Thymus (tissue), 14 donors: ENCODE results near the gene DEFB131A. TPM values are rescaled to one million over a fixed set of nuclear protein-coding genes. Genes with fewer than 3 reads are reported as not detected.
"Not testable (repeated sequence)": the region's sequence is repeated elsewhere in the genome, so short reads cannot be mapped to it uniquely, and the experiment has no call there.

ENCODE experiments used
- DNase-seq, 9 donors: peaks; one replicate each; pipeline ENCODE4 v3.0.0-alpha.2; 2013; ENCODE audit warnings: low spot score in 9 of 9, low read depth in 6 of 9, missing footprints in 1 of 9
- H3K27ac ChIP-seq, 2 donors: one replicate each; pipeline ENCODE4 v1.5.1; 2013; ENCODE audit warnings: control low read depth in 1 of 2, low read depth in 1 of 2, low read length in 1 of 2, mild to moderate bottlenecking in 1 of 2, moderate library complexity in 1 of 2
- H3K27me3 ChIP-seq, 2 donors: one replicate each; pipeline ENCODE4 v1.5.1; 2013; ENCODE audit warnings: low read length in 1 of 2; ENCODE audit not compliant: control insufficient read depth in 2 of 2, insufficient read depth in 1 of 2
- H3K36me3 ChIP-seq, 2 donors: one replicate each; pipeline ENCODE4 v1.5.1; 2013; ENCODE audit warnings: low read length in 1 of 2, mild to moderate bottlenecking in 1 of 2, moderate library complexity in 1 of 2; ENCODE audit not compliant: control insufficient read depth in 2 of 2, insufficient read depth in 2 of 2
- H3K4me1 ChIP-seq, 2 donors: one replicate each; pipeline ENCODE4 v1.5.1; 2013; ENCODE audit warnings: low read length in 2 of 2; ENCODE audit not compliant: control insufficient read depth in 2 of 2, insufficient read depth in 2 of 2
- H3K4me3 ChIP-seq, 2 donors: one replicate each; pipeline ENCODE4 v1.5.1; 2013; ENCODE audit warnings: low read length in 2 of 2, control low read depth in 1 of 2, mild to moderate bottlenecking in 1 of 2
- H3K9me3 ChIP-seq, 2 donors: one replicate each; pipeline ENCODE4 v1.5.1; 2013; ENCODE audit warnings: low read length in 1 of 2, mild to moderate bottlenecking in 1 of 2; ENCODE audit not compliant: control insufficient read depth in 2 of 2, insufficient read depth in 1 of 2
- WGBS: extraction: QIAGEN DNeasy Blood & Tissue Kit; methylation state at CpG from one replicate; pipeline ENCODE4 v1.1.7; 2013; 5-methylcytosine and 5-hydroxymethylcytosine counted together
- long read RNA-seq, 10 donors: transcript quantifications; one replicate each; lab custom pipeline, GENCODE V29; 2026
- polyA plus RNA-seq: library from polyadenylated mRNA; stranded (reverse); fragments of 200-250 nt; gene quantifications from one replicate; pipeline ENCODE4 v1.2.3, GENCODE V29; 2013
- total RNA-seq: library from RNA; stranded (reverse); fragments of 120-200 nt; gene quantifications from one replicate; pipeline ENCODE4 v1.2.4, GENCODE V29; 2013
- donor health status: healthy.

The DEFB131A gene
- not detected for total RNA-seq
- polyA plus RNA-seq, result not detected
- long read RNA-seq, donor 1, result 0 reads
- long read RNA-seq, donor 2, result 0 reads
- long read RNA-seq, donor 3, result 0 reads
- long read RNA-seq, donor 4, result 0 reads
- long read RNA-seq, donor 5, result 0 reads
- long read RNA-seq, donor 6, result 0 reads
- long read RNA-seq, donor 7, result 0 reads
- long read RNA-seq, donor 8, result 0 reads
- long read RNA-seq, donor 9, result 0 reads
- long read RNA-seq, donor 10, result 0 reads

- H3K36me3 ChIP-seq, H3K4me1 ChIP-seq: not testable (repeated sequence)
- WGBS, result 86% methylated on average over 3 of the region's 3 CpGs
These were observed at the start of gene DEFB131A for GRCh38 chr4:9444114-9444513. Gene DEFB131A (plus strand): TSS chr4:9444414. CDS start chr4:9444534, 120 bp downstream.

GRCh38 chr4:9405774-9406173 is 38.4 kb upstream of the DEFB131A start:
- WGBS, result 96% methylated on average over 2 of the region's 2 CpGs
- not testable (repeated sequence) for H3K9me3 ChIP-seq, H3K27ac ChIP-seq, H3K4me3 ChIP-seq, H3K27me3 ChIP-seq, DNase-seq, H3K36me3 ChIP-seq, H3K4me1 ChIP-seq

More at GRCh38 chr4:9444114-9444513, at the start of gene DEFB131A:
- H3K4me3 ChIP-seq, H3K27me3 ChIP-seq, H3K9me3 ChIP-seq, H3K27ac ChIP-seq, DNase-seq: not testable (repeated sequence)

- not testable (repeated sequence) for DNase-seq, H3K4me1 ChIP-seq, H3K4me3 ChIP-seq, H3K9me3 ChIP-seq, H3K36me3 ChIP-seq, H3K27me3 ChIP-seq, H3K27ac ChIP-seq
- WGBS, result 89% methylated on average over 3 of the region's 3 CpGs
These were observed 37.7 kb upstream of the DEFB131A start for GRCh38 chr4:9406491-9406890.

GRCh38 chr4:9409793-9410192 is 34.4 kb upstream of the DEFB131A start:
- no peak for DNase-seq
- no peaks in the 10 kb centered on the region for H3K36me3 ChIP-seq
- WGBS, result 95% methylated on average over 13 of the region's 13 CpGs
- no peaks in the 10 kb centered on the region for H3K4me1 ChIP-seq
- H3K27ac ChIP-seq, result no peak overlapping the region
- H3K4me3 ChIP-seq, result no peak overlapping the region
- no peaks in the 10 kb centered on the region for H3K27me3 ChIP-seq
- no peaks in the 10 kb centered on the region for H3K9me3 ChIP-seq

GRCh38 chr4:9421884-9422455 is 22.2 kb upstream of the DEFB131A start:
- H3K27ac ChIP-seq, H3K4me1 ChIP-seq, H3K27me3 ChIP-seq, DNase-seq, H3K36me3 ChIP-seq, H3K9me3 ChIP-seq, H3K4me3 ChIP-seq: not testable (repeated sequence)
- WGBS, result 55% methylated on average over 6 of the region's 6 CpGs

- 73% methylated on average over 1 of the region's 1 CpG for WGBS
- H3K9me3 ChIP-seq, H3K27ac ChIP-seq: not testable (repeated sequence)
These were observed 18.3 kb upstream of the DEFB131A start for GRCh38 chr4:9425916-9426315.

GRCh38 chr4:9430061-9430460 is 14.2 kb upstream of the DEFB131A start:
- DNase-seq, result not testable (repeated sequence)

More at GRCh38 chr4:9425916-9426315, 18.3 kb upstream of the DEFB131A start:
- DNase-seq, H3K36me3 ChIP-seq, H3K4me1 ChIP-seq, H3K4me3 ChIP-seq, H3K27me3 ChIP-seq: not testable (repeated sequence)

GRCh38 chr4:9433320-9433719 is 10.9 kb upstream of the DEFB131A start:
- H3K36me3 ChIP-seq, H3K27ac ChIP-seq, H3K4me3 ChIP-seq, H3K9me3 ChIP-seq, H3K4me1 ChIP-seq, DNase-seq, H3K27me3 ChIP-seq: not testable (repeated sequence)
- WGBS, result 93% methylated on average over 1 of the region's 1 CpG

More at GRCh38 chr4:9430061-9430460, 14.2 kb upstream of the DEFB131A start:
- H3K36me3 ChIP-seq, H3K4me1 ChIP-seq, H3K4me3 ChIP-seq, H3K27ac ChIP-seq, H3K9me3 ChIP-seq, H3K27me3 ChIP-seq: not testable (repeated sequence)
- WGBS, result 51% methylated on average over 1 of the region's 1 CpG

GRCh38 chr4:9436728-9437127 is 7.5 kb upstream of the DEFB131A start:
- H3K4me1 ChIP-seq, H3K4me3 ChIP-seq, H3K9me3 ChIP-seq, DNase-seq, H3K36me3 ChIP-seq, H3K27me3 ChIP-seq, H3K27ac ChIP-seq: not testable (repeated sequence)
